PC-9 (cell line): Measurements from ENCODE around the gene FMO5. TPM values are rescaled to one million over a fixed set of nuclear protein-coding genes. Genes with fewer than 3 reads are reported as not detected.

Experiments
- BruUV-seq: library from RNA; stranded (reverse); fragments of 400-500 nt; replicated peaks from 2 replicates; lab custom pipeline; 2021; lab: Mats Ljungman, UMichigan
- CTCF ChIA-PET: fragments of 300-600 bp; sonication (Branson Sonifier 250); formaldehyde crosslinking; loops from one replicate; lab custom pipeline; 2022; ENCODE audit warnings: antibody characterized with exemption; lab: Charles Lee
- POLR2A ChIA-PET: fragments of 300-600 bp; sonication (Branson Sonifier 250); formaldehyde crosslinking; loops from one replicate; lab custom pipeline; 2022; ENCODE audit warnings: antibody characterized with exemption; ENCODE audit not compliant: unreplicated experiment; lab: Charles Lee
- DNase-seq, 2 experiments: peaks; one replicate each; pipeline versions ENCODE4 v3.0.0 to v3.0.0-alpha.2; 2015 to 2022; ENCODE audit warnings: mixed read lengths in 1 of 2
- H2AFZ ChIP-seq: fragments of 200-600 bp; sonication (generic); 2 replicates; pipeline ENCODE4 v1.8.1; 2017; ENCODE audit warnings: antibody characterized with exemption
- H3F3A ChIP-seq: fragments of 200-600 bp; sonication (generic); 2 replicates; pipeline ENCODE4 v1.8.1; 2017; ENCODE audit warnings: antibody characterized with exemption, mild to moderate bottlenecking, low read depth; ENCODE audit not compliant: insufficient read depth
- H3K27ac ChIP-seq: fragments of 200-600 bp; sonication (generic); 2 replicates; pipeline ENCODE4 v1.6.1; 2016; ENCODE audit warnings: mixed run types
- H3K27me3 ChIP-seq: fragments of 200-600 bp; sonication (generic); 2 replicates; pipeline ENCODE4 v1.6.1; 2016; ENCODE audit warnings: low read depth, mixed run types; ENCODE audit not compliant: insufficient read depth
- H3K36me3 ChIP-seq: fragments of 200-600 bp; sonication (generic); 2 replicates; pipeline ENCODE4 v1.6.1; 2016; ENCODE audit warnings: low read depth, mixed run types
- H3K4me1 ChIP-seq: fragments of 200-600 bp; sonication (generic); replicated peaks from 2 replicates; pipeline ENCODE4 v1.6.1; 2016; ENCODE audit warnings: mixed run types; ENCODE audit not compliant: insufficient read depth
- H3K4me2 ChIP-seq: fragments of 200-600 bp; sonication (generic); 2 replicates; pipeline ENCODE4 v1.6.1; 2017; ENCODE audit warnings: mixed run types
- H3K4me3 ChIP-seq: fragments of 200-600 bp; sonication (generic); 2 replicates; pipeline ENCODE4 v1.6.1; 2016; ENCODE audit warnings: mixed run types
- H3K79me2 ChIP-seq: fragments of 200-600 bp; sonication (generic); 2 replicates; pipeline ENCODE4 v1.6.1; 2017; ENCODE audit warnings: low read depth, mixed run types
- H3K9me2 ChIP-seq: fragments of 200-600 bp; sonication (generic); 2 replicates; pipeline ENCODE4 v1.8.1; 2017; ENCODE audit warnings: mild to moderate bottlenecking; ENCODE audit not compliant: insufficient read depth
- H3K9me3 ChIP-seq: fragments of 200-600 bp; sonication (generic); 2 replicates; pipeline ENCODE4 v1.8.1; 2016; ENCODE audit warnings: low read depth; ENCODE audit not compliant: insufficient read depth
- H4K20me1 ChIP-seq: fragments of 200-600 bp; sonication (generic); 2 replicates; pipeline ENCODE4 v1.8.1; 2017; ENCODE audit not compliant: insufficient read depth
- EZH2 ChIP-seq: fragments of 200-600 bp; sonication (generic); IDR thresholded peaks from 2 replicates; pipeline ENCODE4 v1.8.0; 2017; ENCODE audit warnings: antibody characterized with exemption, low read depth
- intact Hi-C: fragments of 100-400 bp; cut with micrococcal nuclease; formaldehyde crosslinking; loops from one replicate; pipeline ENCODE4 v1.10.0; 2022; ENCODE audit not compliant: unreplicated experiment
- total RNA-seq: library from RNA; stranded (reverse); gene quantifications from 2 replicates; pipeline ENCODE4 v1.2.3, GENCODE V29; 2021
- TF ChIP-seq, protein P1 (sequence below): fragments of 200-600 bp; sonication (generic); conservative IDR thresholded peaks from 2 replicates; pipeline ENCODE4 v1.6.1; 2017; ENCODE audit warnings: mixed run types, antibody characterized with exemption, mild to moderate bottlenecking, moderate library complexity

The FMO5 gene
- total RNA-seq, 1 experiment from 2014 or later, result 1.3 TPM

DNA sequence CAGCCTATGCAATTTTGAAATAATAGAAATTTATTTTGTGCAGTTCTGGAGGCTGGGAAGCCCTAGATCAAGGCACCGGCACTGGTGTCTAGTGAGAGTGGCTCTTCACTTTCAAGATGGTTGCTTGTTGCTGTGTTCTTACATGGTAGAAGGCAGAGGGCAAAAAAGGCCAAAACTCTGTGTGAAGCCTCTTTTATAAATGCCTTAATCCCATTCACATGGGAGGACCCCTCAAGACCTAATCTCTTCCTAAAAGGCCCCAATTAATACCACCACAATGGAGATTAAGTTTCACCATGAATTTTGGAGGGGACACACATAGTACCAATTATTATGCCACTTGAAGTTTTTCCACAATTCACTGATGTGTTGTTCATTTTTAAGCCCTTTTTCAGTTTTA is 73.9 kb downstream of the FMO5 start:
- ChIA-PET CTCF (no interaction called here), POLR2A (no interaction called here)
- no peaks in the 10 kb centered on the region for H3K9me3 ChIP-seq
- no peaks in the 10 kb centered on the region for H3K4me1 ChIP-seq
- no peak for DNase-seq
- H4K20me1 ChIP-seq, result no peaks in the 10 kb centered on the region
- H3K27me3 ChIP-seq, result no peaks in the 10 kb centered on the region
- no peak overlapping the region for H2AFZ ChIP-seq
- H3K4me3 ChIP-seq, result no peak overlapping the region
- no peak for TF ChIP-seq EZH2
- TF ChIP-seq, protein P1, sequence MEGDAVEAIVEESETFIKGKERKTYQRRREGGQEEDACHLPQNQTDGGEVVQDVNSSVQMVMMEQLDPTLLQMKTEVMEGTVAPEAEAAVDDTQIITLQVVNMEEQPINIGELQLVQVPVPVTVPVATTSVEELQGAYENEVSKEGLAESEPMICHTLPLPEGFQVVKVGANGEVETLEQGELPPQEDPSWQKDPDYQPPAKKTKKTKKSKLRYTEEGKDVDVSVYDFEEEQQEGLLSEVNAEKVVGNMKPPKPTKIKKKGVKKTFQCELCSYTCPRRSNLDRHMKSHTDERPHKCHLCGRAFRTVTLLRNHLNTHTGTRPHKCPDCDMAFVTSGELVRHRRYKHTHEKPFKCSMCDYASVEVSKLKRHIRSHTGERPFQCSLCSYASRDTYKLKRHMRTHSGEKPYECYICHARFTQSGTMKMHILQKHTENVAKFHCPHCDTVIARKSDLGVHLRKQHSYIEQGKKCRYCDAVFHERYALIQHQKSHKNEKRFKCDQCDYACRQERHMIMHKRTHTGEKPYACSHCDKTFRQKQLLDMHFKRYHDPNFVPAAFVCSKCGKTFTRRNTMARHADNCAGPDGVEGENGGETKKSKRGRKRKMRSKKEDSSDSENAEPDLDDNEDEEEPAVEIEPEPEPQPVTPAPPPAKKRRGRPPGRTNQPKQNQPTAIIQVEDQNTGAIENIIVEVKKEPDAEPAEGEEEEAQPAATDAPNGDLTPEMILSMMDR, result no peak
- H3K36me3 ChIP-seq, result no peaks in the 10 kb centered on the region
- no TSS peak for BruUV-seq
- no peak overlapping the region for H3K27ac ChIP-seq
- no peaks in the 10 kb centered on the region for H3K79me2 ChIP-seq
- H3K9me2 ChIP-seq, result no peaks in the 10 kb centered on the region
- intact Hi-C loops, result loop anchor here (10.0 kb wide), 1 partner anchor 56 kb away; no protein-coding TSS in a partner anchor
- no peak overlapping the region for H3K4me2 ChIP-seq
- H3F3A ChIP-seq, result no peaks in the 10 kb centered on the region

DNA sequence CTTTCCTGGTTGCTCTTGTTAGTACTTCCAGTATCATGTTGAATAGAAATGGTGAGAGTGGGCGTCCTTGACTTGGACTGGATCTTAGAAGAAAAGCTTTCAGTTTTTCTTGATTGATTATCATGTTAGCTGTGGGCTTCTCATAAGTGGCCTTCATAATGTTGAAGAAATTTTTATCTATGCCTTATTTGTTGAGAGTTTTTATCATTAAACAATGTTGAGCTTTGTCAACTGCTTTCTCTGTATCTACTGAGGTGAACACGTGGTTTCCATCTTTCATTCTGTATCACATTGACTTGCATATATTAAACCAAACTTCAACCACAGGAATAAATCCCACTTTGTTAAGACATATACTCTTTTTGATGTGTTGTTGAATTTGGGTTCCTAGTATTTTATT is 82.3 kb downstream of the FMO5 start:
- Histone ChIP-seq H4K20me1 (no peaks in the 10 kb centered on the region), H3K27me3 (no peaks in the 10 kb centered on the region), H3K9me2 (no peaks in the 10 kb centered on the region), H3F3A (no peaks in the 10 kb centered on the region), H2AFZ (no peak overlapping the region), H3K4me2 (no peak overlapping the region), H3K9me3 (no peaks in the 10 kb centered on the region), H3K79me2 (no peaks in the 10 kb centered on the region), H3K27ac (no peak overlapping the region), H3K36me3 (no peaks in the 10 kb centered on the region), H3K4me1 (no peaks in the 10 kb centered on the region), H3K4me3 (no peak overlapping the region)
- ChIA-PET CTCF (no interaction called here), POLR2A (no interaction called here)
- intact Hi-C loops, result no loop called here
- DNase-seq, result no peak
- BruUV-seq, result no TSS peak
- no peak for TF ChIP-seq EZH2
- TF ChIP-seq, protein P1, result no peak

Other genes with a start within 250 kb of the FMO5 start
- 5.8 and 8.1 TPM in 2 replicates for gene PRKAB2, start 52.9 kb downstream of the FMO5 start, total RNA-seq
- gene CHD1L, start 17.3 kb upstream of the FMO5 start, total RNA-seq, result 31.7 and 31.8 TPM in 2 replicates